ENCODE measurements around the gene FOSB. TPM values are rescaled to one million over a fixed set of nuclear protein-coding genes. Genes with fewer than 3 reads are reported as not detected.

The FOSB gene
- total and polyA plus RNA-seq, 2 donors (not counting 3 experiments of a cell fraction or from before 2014, with no cell fraction given) = 2.0 to 10.7 TPM

DNA sequence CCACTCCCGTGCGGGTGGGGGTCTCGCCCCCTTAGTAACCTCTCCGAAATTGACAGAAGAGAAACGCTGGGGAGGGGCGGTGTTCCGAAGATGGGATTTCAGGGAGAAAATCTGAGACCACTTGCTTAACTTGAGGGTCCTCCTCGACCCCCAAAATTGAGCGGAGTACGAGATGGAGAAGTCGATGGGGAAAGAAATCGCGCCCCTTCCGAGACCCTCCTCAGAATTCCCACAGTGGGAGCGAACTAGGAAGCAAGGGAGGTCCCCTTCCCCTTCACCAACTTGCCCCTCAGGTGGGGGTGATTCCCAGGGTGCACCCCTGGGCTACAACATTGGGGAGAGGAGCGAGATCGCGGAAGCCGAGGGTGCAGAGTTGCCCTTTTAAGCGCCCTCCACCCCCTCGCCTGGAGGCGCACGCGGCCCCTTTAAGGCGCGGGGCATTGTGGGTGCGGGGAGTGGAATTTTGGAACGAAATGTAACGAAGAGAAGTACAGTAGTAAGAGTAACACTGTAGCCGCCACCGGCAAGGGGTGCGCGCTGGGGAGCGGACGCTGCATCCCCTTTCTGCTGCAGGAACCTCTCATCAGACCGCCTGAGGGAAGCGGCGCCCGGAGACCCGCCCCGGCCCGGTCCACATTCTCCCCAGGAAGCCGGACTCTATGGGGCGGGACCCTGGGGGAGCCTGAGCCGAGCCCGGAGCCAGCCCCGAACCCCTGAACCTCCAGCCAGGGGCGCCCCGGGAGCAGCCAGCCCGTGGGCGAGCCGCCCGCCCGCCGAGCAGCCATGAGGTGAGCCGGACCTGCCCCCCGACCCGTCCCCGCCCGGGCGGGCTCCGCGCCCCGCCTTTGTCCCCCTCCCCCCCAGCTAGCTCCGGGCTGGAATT is 39.4 kb downstream of the FOSB start, which contains the start of gene VASP:
VASP (plus strand) TSS at position 491 of the 883 bp plus-strand sequence; CDS start at position 784, 293 bp downstream.
- Histone ChIP-seq H2AFZ (ENCODE audit: low read depth, low read length) (peak within 1 kb of the TSS; percentile 89), H3K4me1 (ENCODE audit: control insufficient read depth, extremely low read depth, insufficient read depth, low read length) (peaks cover 23% of the 10 kb centered on the region), H3K9me1 (replicated peaks; ENCODE audit: control insufficient read depth, extremely low read depth, insufficient read depth, low read length) (no peaks in the 10 kb centered on the region), H3K36me3 (ENCODE audit: control insufficient read depth in 2 of 2, extremely low read depth in 1 of 2, insufficient read depth in 2 of 2, low read length in 2 of 2) (peaks cover 0 to 3% of the 10 kb centered on the region in 2 experiments), H3K4me2 (ENCODE audit: insufficient read depth, low read length) (peak within 1 kb of the TSS; percentile 97), H4K20me1 (replicated peaks; ENCODE audit: control insufficient read depth, extremely low read depth, insufficient read depth, low read length) (no peaks in the 10 kb centered on the region), H3K9ac (replicated peaks; ENCODE audit: extremely low read depth, insufficient read depth, low read length) (peak within 1 kb of the TSS; percentile 87), H3K4me3 (replicated peaks in 1 of 3; ENCODE audit: insufficient read depth in 1 of 3, low read depth in 1 of 3, low read length in 3 of 3) (peak within 1 kb of the TSS; percentile 92 to 100 (median 96)), H3K79me2 (ENCODE audit: control insufficient read depth, insufficient read depth, low read length) (peaks cover 52% of the 10 kb centered on the region), H3K27ac (ENCODE audit: insufficient read depth, low read depth, low read length) (peak within 1 kb of the TSS; percentile 69), H3K27me3 (ENCODE audit: control insufficient read depth in 2 of 2, insufficient read depth in 2 of 2, low read length in 2 of 2) (no peaks in the 10 kb centered on the region), H3K9me3 (replicated peaks; ENCODE audit: control insufficient read depth, insufficient read depth, low read length) (no peaks in the 10 kb centered on the region)
- BruUV-seq (replicated peaks) = no TSS peak
- ChIA-PET CTCF (interaction anchor here (1.1 to 1.7 kb wide), 5 partner anchors 11 to 135 kb away, joined by 3 to 6 read pairs (median 4); no protein-coding TSS in a partner anchor), POLR2A (interaction anchor here (0.7 to 1.0 kb wide), 2 partner anchors 28 to 91 kb away, joined by 4 to 7 read pairs; no protein-coding TSS in a partner anchor)
- dilution Hi-C loops (cut with MboI; ENCODE audit: extremely low pct_ligation_motif_present, low sequenced_read_pairs) = no loop called here
- DNase-seq (ENCODE audit: low read depth, low spot score) (peak; percentile 78), FAIRE-seq (peak; percentile 76)
- intact Hi-C loops (cut with micrococcal nuclease) = loop anchor here (1.0 to 2.0 kb wide), 4 partner anchors 10 to 138 kb away; partner anchors contain the start of gene RTN2
- no peak for TF ChIP-seq FOS (IDR thresholded peaks at IDR 0.05; ENCODE audit: borderline replicate concordance, insufficient read depth, low read length)
- TF ChIP-seq POLR2A (IDR thresholded peaks at IDR 0.05; ENCODE audit: low read depth, low read length) = peak; percentile 98
- TF ChIP-seq, protein P1, sequence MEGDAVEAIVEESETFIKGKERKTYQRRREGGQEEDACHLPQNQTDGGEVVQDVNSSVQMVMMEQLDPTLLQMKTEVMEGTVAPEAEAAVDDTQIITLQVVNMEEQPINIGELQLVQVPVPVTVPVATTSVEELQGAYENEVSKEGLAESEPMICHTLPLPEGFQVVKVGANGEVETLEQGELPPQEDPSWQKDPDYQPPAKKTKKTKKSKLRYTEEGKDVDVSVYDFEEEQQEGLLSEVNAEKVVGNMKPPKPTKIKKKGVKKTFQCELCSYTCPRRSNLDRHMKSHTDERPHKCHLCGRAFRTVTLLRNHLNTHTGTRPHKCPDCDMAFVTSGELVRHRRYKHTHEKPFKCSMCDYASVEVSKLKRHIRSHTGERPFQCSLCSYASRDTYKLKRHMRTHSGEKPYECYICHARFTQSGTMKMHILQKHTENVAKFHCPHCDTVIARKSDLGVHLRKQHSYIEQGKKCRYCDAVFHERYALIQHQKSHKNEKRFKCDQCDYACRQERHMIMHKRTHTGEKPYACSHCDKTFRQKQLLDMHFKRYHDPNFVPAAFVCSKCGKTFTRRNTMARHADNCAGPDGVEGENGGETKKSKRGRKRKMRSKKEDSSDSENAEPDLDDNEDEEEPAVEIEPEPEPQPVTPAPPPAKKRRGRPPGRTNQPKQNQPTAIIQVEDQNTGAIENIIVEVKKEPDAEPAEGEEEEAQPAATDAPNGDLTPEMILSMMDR (IDR thresholded peaks at IDR 0.05; ENCODE audit: extremely low read depth in 1 of 2, insufficient read depth in 1 of 2, low read depth in 1 of 2, low read length in 2 of 2) = no peak
- TF ChIP-seq GATA2 (IDR thresholded peaks at IDR 0.05; ENCODE audit: insufficient read depth, insufficient read length, low read depth, low read length) = no peak
- TF ChIP-seq, protein P2, sequence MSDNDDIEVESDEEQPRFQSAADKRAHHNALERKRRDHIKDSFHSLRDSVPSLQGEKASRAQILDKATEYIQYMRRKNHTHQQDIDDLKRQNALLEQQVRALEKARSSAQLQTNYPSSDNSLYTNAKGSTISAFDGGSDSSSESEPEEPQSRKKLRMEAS (IDR thresholded peaks at IDR 0.05; ENCODE audit: insufficient read depth, insufficient read length) = peak; percentile 29
- no peak for TF ChIP-seq MYC (IDR thresholded peaks at IDR 0.05; ENCODE audit: low read depth, low read length)
- TF ChIP-seq POLR2AphosphoS5 (IDR thresholded peaks at IDR 0.05; ENCODE audit: insufficient read depth, low read depth, low read length) = peak; percentile 97
- TF ChIP-seq EZH2 (IDR thresholded peaks at IDR 0.05; ENCODE audit: borderline replicate concordance, low read depth, low read length, severe bottlenecking) = no peak

Measured in endothelial cell of umbilical vein (primary cell).